ENCODE measurements around the gene DENND4A.

DENND4A gene

DNA sequence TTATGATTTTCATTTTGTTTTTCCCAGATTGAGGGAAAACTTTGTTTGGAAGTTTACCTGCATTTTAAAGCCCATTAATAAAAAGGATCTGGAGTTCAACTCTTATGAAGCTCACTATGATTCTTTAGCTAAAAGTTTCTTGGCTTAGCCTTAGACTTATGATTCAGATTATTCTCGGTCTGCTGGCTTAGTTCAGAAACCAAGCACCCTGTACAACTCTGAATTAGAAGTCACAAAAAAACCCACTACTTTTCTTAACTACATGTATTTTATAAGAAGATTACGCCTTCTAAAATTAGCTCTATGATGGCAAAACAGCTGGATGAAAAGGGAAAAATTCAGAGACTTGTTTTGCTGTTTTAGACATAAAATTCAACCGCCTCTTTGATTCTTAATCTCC lies 14.3 kb upstream of the DENND4A start:
- no peak for DNase-seq (ENCODE audit: low spot score)
- in situ Hi-C loops (cut with MboI; ENCODE audit: low sequenced_read_pairs, unreplicated experiment): no loop called here
- TF ChIP-seq, protein P1, sequence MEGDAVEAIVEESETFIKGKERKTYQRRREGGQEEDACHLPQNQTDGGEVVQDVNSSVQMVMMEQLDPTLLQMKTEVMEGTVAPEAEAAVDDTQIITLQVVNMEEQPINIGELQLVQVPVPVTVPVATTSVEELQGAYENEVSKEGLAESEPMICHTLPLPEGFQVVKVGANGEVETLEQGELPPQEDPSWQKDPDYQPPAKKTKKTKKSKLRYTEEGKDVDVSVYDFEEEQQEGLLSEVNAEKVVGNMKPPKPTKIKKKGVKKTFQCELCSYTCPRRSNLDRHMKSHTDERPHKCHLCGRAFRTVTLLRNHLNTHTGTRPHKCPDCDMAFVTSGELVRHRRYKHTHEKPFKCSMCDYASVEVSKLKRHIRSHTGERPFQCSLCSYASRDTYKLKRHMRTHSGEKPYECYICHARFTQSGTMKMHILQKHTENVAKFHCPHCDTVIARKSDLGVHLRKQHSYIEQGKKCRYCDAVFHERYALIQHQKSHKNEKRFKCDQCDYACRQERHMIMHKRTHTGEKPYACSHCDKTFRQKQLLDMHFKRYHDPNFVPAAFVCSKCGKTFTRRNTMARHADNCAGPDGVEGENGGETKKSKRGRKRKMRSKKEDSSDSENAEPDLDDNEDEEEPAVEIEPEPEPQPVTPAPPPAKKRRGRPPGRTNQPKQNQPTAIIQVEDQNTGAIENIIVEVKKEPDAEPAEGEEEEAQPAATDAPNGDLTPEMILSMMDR (IDR thresholded peaks at IDR 0.05; ENCODE audit: borderline replicate concordance, control extremely low read depth, extremely low read depth, insufficient read depth, missing control alignments): no peak

DNA sequence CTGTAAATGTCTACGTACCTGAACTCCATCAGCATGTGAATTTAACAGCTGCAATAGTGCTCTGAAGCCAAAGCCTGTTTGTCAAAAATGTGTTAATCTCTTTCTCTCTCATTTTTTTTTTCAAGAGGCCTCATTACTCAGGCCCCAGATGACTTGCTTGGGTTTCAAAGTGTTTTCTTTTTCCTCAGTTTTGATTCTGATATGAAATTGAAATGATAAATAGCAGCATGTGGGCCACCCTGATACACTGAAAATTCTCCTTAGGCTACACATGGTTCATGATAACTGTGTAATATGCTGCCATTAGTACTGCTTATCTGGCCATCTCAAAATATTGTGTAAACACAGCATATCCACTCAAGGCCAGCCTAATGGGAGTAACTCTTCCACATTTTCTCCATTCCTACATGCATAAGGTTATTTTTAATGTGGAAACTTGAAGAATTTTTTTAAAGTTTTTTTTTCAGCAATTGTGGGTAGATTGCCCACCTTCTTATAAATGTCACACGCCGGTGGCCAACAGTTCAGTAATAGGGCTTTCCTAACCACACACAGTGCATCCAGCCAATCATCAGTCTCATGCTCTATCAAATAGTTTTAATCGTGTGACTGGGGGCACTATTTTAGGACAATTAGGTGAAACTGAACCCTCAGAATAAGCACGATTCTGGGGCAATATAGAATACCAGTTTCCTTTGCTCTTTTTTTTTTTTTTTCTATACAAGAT lies 13.1 kb upstream of the DENND4A start:
- DNase-seq (ENCODE audit: low spot score): no peak
- in situ Hi-C loops (cut with MboI; ENCODE audit: low sequenced_read_pairs, unreplicated experiment): no loop called here
- TF ChIP-seq, protein P1 (IDR thresholded peaks at IDR 0.05; ENCODE audit: borderline replicate concordance, control extremely low read depth, extremely low read depth, insufficient read depth, missing control alignments): no peak

DNA sequence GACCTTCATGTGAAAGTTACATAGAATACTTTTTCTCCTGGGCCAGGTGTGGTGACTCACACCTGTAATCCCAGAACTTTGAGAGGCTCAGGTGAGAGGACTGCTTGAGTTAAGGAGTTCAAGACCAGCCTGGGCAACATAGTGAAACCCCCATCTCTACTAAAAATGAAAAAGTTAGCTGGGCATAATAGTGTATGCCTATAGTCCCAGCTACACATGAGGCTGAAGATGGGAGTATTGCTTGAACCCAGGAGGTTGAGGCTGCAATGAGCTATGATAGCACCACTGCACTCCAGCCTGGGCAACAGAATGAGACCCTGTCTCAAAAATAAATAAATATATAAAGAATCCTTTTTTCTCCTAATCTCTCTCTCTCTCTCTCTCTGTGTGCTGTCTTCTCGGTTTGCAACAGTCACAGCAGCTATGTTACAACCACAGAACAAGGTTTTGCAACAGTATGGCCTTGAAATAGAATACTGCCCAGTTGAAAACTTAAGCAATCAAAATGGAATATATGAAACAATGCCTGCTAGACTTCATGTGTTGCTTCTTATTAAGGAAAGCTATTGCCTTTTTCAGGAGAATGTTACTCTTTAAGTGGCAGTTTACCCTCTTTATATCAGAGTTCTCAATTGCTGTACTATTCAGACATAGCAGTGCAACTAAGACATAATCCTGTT lies 12.3 kb upstream of the DENND4A start:
- no peak for DNase-seq (ENCODE audit: low spot score)
- in situ Hi-C loops (cut with MboI; ENCODE audit: low sequenced_read_pairs, unreplicated experiment): no loop called here
- TF ChIP-seq, protein P1 (IDR thresholded peaks at IDR 0.05; ENCODE audit: borderline replicate concordance, control extremely low read depth, extremely low read depth, insufficient read depth, missing control alignments): no peak

DNA sequence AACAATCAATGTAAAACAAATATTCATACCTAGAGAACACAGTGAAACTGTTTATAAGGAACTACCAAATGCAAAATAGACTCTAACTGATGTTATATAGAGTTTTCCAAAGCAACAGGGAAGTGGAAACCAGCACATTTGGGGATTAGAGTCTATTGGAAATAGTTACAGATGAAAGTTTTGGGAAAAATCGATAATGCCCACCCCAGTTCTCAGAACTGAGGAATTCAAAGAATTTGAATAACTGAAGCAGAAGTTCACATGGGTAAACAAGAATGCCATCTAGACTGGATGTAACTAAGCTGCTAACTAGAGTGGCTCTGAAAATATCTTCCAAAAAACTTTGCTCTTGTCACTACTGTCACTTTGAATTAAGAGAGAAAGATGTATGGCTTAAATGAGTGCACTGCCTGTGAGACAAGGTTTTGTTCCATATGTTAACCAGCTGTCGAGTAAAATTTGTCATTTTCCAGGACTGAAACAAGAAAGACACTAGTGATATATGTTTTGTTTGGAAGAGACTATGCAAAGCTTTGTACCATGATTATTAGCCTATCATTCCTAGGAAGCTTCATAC lies 9.2 kb upstream of the DENND4A start:
- no peak for DNase-seq (ENCODE audit: low spot score)
- TF ChIP-seq, protein P1 (IDR thresholded peaks at IDR 0.05; ENCODE audit: borderline replicate concordance, control extremely low read depth, extremely low read depth, insufficient read depth, missing control alignments): no peak
- in situ Hi-C loops (cut with MboI; ENCODE audit: low sequenced_read_pairs, unreplicated experiment): no loop called here

DNA sequence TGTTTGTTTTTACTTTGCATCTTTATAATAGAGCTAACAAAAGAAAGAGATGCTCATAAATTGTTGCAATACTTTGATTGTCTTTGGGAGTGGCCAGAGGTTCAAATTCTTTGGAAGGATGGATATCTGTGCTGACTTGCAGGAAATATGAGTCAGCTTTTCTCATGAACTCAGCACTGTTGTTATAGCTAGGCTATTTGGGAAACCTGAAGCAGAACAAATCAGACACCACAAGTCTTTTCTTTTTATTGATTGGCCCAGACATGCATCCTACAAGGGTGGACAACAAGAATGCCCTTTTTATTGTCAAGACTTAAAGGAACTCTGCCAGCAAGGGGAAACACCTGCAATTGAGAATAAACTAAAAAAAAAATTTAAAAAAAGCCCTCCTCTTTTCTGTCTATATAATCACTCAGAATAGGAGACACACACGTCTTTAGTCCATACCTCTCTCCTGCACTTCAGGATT lies 4.6 kb upstream of the DENND4A start:
- in situ Hi-C loops (cut with MboI; ENCODE audit: low sequenced_read_pairs, unreplicated experiment): no loop called here
- TF ChIP-seq, protein P1 (IDR thresholded peaks at IDR 0.05; ENCODE audit: borderline replicate concordance, control extremely low read depth, extremely low read depth, insufficient read depth, missing control alignments): no peak
- DNase-seq (ENCODE audit: low spot score): no peak

DNA sequence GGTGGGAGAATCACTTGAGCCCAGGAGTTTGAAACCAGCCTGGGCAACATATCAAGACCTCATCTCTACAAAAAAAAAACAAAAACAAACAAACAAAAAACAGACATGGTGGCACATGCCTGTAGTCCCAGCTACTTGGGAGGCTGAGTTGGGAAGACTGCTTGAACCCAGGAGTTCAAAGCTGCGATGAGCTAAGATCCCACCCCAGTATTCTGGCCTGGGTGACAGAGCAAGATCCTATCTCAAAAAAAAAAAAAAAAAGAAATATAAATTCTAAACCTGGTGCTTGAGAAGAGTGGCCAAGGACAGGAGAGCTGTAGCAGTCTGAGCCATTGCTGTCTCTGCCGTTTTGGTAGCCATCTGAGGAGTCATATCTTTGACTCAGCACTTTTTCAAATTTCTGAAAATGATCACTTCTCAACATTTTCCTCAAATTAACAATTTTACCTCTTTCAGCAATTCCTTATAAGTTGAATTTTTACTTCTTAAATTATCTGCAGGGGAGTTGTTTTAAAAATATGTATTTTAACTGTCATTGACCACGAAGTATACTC lies 3.6 kb upstream of the DENND4A start:
- no peak for DNase-seq (ENCODE audit: low spot score)
- TF ChIP-seq, protein P1 (IDR thresholded peaks at IDR 0.05; ENCODE audit: borderline replicate concordance, control extremely low read depth, extremely low read depth, insufficient read depth, missing control alignments): no peak
- in situ Hi-C loops (cut with MboI; ENCODE audit: low sequenced_read_pairs, unreplicated experiment): no loop called here
